GM21390 (cell line): ENCODE results near the gene REEP1.

Experiments
- ATAC-seq: cut with Tn5 transposase; IDR thresholded peaks from one replicate; pipeline ENCODE4 v1.9.1; 2021; ENCODE audit not compliant: unreplicated experiment

REEP1 gene

DNA sequence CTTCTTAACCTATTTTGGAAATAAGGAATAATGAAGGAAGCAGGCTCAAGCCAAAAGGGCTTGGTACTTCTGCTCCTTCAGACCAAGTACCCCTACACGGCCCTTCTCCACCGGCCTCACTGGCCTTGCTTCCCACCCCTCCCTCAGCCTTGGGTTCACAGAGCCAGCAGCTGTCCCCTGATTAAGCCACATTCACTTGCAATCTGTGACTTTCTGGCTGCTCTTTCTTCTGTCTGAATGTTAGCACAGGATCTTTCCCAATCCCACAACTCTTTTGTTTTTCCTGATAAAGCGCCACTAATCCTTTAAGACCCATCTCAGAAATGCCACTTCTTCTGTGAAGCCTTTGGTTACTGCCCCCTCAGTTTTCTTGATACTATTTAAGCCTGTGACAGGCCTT is 52.4 kb downstream of the REEP1 start:
- no peak for ATAC-seq

DNA sequence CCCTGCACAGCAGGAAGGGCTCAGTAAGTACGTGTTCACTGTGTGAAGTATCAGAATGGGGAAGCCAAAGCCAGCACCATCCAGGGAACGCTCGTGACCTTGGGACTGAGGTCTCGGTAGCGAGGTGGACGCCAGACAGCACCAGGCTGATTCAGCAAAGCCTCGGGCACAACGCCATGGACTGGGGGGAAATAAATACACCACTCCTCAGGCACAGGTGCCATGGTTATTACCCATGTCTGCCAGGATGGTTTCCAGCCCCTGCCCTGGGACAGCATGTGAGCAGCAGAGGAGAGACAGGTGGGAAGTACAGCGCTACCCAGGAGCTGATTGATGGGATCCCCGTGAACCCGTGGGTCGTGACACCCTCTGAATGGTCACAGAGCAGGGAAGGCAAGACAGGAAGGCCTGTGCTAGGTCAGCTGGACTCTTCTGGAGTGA is 53.0 kb downstream of the REEP1 start:
- ATAC-seq = no peak

DNA sequence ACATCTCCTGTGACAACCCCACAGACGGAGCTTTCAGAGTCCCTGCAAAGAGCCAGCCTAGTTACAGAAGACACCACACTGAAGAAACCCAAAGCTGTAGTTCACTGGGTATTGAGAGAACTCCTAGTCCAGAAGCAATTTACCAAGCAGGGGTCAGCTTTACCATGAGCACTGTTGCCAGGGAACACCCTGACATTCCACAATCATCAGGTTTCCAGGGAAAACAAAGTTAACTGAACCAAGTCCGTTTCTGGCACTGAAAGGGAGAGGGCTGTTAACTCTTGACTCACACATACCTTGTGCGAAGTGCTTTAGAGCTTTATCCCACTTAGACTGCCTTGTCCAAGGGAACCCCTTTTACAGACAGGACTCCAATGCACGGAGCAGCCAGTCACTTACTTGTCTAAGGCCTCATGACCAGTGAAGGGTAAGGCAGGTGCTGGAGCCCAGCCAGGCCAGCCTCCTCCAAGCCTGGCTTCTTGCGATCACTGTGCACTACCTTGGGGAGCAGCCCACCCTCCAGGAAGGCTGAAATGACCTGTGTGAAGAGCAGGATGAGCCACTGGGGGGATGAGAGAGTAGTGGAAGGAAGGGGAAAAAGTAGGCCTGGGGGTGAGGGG is 53.9 kb downstream of the REEP1 start:
- no peak for ATAC-seq

- no peak for ATAC-seq
Observed at GRCh38 chr2:86281066-86281700, 56.2 kb downstream of the REEP1 start.

GRCh38 chr2:86280191-86280667 is 57.2 kb downstream of the REEP1 start:
- ATAC-seq = no peak

GRCh38 chr2:86275962-86276361 is 61.5 kb downstream of the REEP1 start:
- no peak for ATAC-seq

GRCh38 chr2:86275384-86275799 is 62.0 kb downstream of the REEP1 start:
- ATAC-seq = no peak

- peak; percentile 49 for ATAC-seq
Observed at GRCh38 chr2:86274918-86275275, 62.5 kb downstream of the REEP1 start.

DNA sequence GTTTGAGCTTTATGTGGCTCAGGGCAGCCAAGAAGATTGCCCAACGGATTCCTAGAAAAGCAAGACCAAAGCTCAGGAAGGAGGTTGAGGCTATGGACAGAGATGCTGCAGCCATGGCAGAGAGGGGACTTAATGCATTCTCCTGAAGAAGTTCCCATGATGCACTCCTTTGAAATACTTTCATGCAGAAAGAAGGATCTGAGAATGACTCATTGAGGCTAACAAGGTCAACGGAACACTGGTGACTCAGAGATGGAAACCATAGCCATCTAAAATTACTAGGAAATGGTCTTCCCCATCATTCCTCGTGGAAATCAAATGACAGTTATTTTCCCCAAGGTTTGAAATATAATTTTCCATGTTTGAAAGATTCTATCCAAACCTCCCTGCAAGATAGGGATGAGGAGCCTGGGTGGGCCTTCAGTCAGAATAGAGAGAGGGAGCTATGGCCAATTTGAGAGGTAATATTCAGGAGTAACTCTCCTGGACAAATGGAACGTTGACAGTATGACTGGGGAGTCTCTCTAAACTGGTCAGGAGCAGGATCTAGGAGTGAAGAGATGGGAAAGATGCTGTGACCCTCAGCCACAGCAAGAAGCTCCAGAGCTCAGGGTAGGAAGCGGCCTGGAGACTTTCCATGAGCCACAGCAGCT is 63.0 kb downstream of the REEP1 start:
- ATAC-seq = peak; percentile 60

- ATAC-seq = no peak
Observed at GRCh38 chr2:86272111-86272510, 65.3 kb downstream of the REEP1 start.

- ATAC-seq = no peak
Observed at GRCh38 chr2:86271248-86271647, 66.2 kb downstream of the REEP1 start.

DNA sequence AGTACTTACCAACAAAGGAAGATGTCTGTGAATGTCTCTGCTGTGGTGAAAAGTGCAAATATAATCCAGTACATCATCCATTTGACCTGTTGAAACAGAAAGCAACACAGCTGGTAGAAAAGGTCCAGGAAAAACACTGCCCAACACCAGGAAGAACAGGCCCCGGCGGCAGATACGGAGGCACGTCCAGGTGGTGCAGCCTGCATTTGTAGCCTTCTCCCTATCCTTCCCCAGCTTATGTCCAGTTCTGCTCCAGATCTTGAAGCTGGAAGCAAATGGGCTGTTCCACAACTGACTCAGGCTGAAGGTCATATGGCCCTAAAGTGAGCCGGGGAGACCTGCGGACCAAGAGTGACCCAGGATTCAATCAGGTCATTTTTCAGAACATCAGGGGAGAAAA is 73.5 kb downstream of the REEP1 start:
- no peak for ATAC-seq

DNA sequence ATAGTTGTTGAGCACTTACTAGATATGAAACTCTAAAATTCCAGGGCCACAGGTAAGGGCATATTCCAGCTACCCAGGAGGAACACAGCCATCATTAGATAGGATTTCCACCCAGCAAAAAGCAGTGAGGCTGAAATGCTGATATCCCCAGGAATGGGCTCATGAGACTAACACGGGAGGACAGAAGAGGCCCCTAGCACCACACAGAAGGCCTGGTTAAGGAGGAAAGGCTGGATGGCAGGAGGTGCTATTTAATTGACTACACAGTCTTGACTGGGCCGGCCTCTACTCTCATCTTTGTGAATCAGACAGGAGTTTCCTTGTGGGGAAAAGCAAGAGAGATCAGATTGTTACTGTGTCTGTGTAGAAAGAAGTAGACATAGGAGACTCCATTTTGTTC is 76.4 kb downstream of the REEP1 start:
- ATAC-seq = no peak

- no peak for ATAC-seq
Observed at GRCh38 chr2:86258106-86258505, 79.3 kb downstream of the REEP1 start.

- no peak for ATAC-seq
Observed at GRCh38 chr2:86256982-86257381, 80.4 kb downstream of the REEP1 start.

GRCh38 chr2:86256300-86256699 is 81.1 kb downstream of the REEP1 start:
- no peak for ATAC-seq

GRCh38 chr2:86254576-86255538 is 82.6 kb downstream of the REEP1 start:
- no peak for ATAC-seq

GRCh38 chr2:86253424-86253823 is 84.0 kb downstream of the REEP1 start:
- no peak for ATAC-seq

DNA sequence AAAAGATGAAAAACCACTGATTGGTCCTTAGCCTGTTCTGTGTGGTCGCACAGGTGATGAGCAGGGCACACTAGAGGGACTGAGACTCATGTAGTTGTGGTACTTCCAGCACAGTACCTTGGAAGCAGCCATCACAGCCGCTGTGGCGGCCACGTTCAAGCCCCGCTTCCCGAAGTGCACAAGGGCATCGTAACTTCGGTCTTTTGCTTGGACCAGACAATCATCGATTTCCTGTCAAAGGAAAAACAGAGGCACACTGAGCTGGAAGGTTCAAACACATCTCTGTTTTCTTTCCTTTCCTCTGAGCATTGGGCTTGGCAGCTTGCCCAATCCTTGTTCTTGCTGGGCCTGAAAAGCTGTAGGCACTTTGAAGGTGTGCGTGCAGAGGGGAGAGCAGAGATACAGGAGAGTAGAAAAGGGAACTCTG is 85.6 kb downstream of the REEP1 start:
- no peak for ATAC-seq

DNA sequence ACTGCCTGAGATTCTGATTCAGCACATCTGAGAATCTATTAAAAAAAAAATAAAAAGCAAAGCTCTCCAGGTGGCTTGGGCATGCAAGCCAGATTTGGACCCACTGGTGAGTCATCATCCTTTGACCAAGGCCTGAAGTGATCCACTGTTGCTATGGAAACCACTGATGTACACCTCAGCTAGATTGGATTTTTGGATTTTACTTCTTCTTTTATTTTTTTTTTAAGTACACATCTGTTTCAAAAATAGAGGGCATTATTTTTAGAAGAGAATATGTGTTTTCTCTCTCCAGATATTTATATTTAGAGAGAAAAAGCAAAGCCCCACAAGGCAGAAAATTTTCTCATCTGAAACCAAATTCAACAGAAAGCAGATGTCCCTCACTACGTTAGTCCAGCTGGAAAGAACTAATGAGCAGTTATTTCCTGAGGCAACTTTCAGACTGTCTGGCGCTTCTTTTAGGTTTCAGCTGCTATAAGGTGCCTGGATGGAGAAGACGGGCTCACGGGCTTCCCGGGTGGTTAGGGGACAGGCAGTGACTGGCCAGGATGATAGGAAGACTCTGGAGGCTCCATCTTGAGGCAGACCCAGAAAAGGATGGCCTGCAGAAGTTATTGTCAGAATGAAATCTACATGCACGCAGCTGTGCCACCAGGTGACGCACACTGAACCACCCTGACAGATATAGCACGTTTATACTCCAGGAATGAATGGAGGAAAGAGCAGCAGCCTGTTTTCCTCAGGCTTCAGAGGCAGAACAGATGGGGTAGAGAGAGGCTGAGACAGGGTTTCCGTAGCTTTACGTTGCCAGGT is 87.6 kb downstream of the REEP1 start:
- ATAC-seq = peak; percentile 67
